Liver (tissue), 9 donors: ENCODE data around the gene SLC8A3. TPM values are rescaled to one million over a fixed set of nuclear protein-coding genes. Genes with fewer than 3 reads are reported as not detected.
"Not testable (repeated sequence)": the region's sequence is repeated elsewhere in the genome, so short reads cannot be mapped to it uniquely, and the experiment has no call there.

Experiments
- DNase-seq: peaks from one replicate; pipeline ENCODE4 v3.0.0-alpha.2; 2017; ENCODE audit warnings: low spot score
- H3K27ac ChIP-seq, 2 donors: one replicate each; pipeline ENCODE4 v1.7.0; 2013; ENCODE audit warnings: inconsistent platforms in 2 of 2, low read length in 2 of 2, control low read depth in 1 of 2, low read depth in 1 of 2, mild to moderate bottlenecking in 1 of 2
- H3K27me3 ChIP-seq, 4 donors: one replicate each; pipeline versions ENCODE4 v1.6.1 to v1.7.0; 2013; ENCODE audit warnings: low read length in 3 of 4, inconsistent platforms in 1 of 4, mild to moderate bottlenecking in 1 of 4, moderate library complexity in 1 of 4; ENCODE audit not compliant: control insufficient read depth in 4 of 4, insufficient read depth in 4 of 4
- H3K36me3 ChIP-seq, 4 donors: one replicate each; pipeline versions ENCODE4 v1.6.1 to v1.7.0; 2013; ENCODE audit warnings: low read length in 3 of 4, mild to moderate bottlenecking in 3 of 4, low read depth in 1 of 4, moderate library complexity in 1 of 4; ENCODE audit not compliant: control insufficient read depth in 4 of 4, insufficient read depth in 3 of 4
- H3K4me1 ChIP-seq, 4 donors: one replicate each; pipeline versions ENCODE4 v1.6.1 to v1.7.0; 2013; ENCODE audit warnings: low read length in 3 of 4, mild to moderate bottlenecking in 3 of 4, moderate library complexity in 1 of 4; ENCODE audit not compliant: control insufficient read depth in 4 of 4, insufficient read depth in 4 of 4
- H3K4me3 ChIP-seq, 3 donors: one replicate each; pipeline versions ENCODE4 v1.6.1 to v1.7.0; 2013; ENCODE audit warnings: low read length in 3 of 3, control low read depth in 1 of 3, low read depth in 1 of 3, mild to moderate bottlenecking in 1 of 3
- H3K9ac ChIP-seq, 2 donors: one replicate each; pipeline ENCODE4 v1.7.0; 2013; ENCODE audit warnings: low read length in 2 of 2, mild to moderate bottlenecking in 2 of 2, moderate library complexity in 2 of 2, control low read depth in 1 of 2, low read depth in 1 of 2
- H3K9me3 ChIP-seq, 4 donors: one replicate each; pipeline versions ENCODE4 v1.6.1 to v1.7.0; 2013; ENCODE audit warnings: low read length in 3 of 4; ENCODE audit not compliant: control insufficient read depth in 4 of 4
- EGR1 ChIP-seq, 2 donors: IDR thresholded peaks; 2 replicates each; pipeline ENCODE4 v1.6.1; 2016 to 2018; ENCODE audit warnings: antibody characterized with exemption in 2 of 2, low read depth in 2 of 2
- FOXA1 ChIP-seq: IDR thresholded peaks from 2 replicates; pipeline ENCODE4 v1.6.1; 2016; ENCODE audit warnings: antibody characterized with exemption
- FOXA2 ChIP-seq: IDR thresholded peaks from 2 replicates; pipeline ENCODE4 v1.6.1; 2016; ENCODE audit warnings: antibody characterized with exemption
- GABPA ChIP-seq, 2 donors: IDR thresholded peaks in 1 of 2; conservative IDR thresholded peaks in 1 of 2; 2 replicates each; pipeline ENCODE4 v1.6.1; 2016; ENCODE audit warnings: antibody characterized with exemption in 2 of 2, mild to moderate bottlenecking in 1 of 2, moderate library complexity in 1 of 2
- HNF4A ChIP-seq, 2 donors: conservative IDR thresholded peaks; 2 replicates each; pipeline ENCODE4 v1.6.1; 2016; ENCODE audit warnings: antibody characterized with exemption in 2 of 2, mild to moderate bottlenecking in 2 of 2
- HNF4G ChIP-seq: IDR thresholded peaks from 2 replicates; pipeline ENCODE4 v1.6.1; 2016; ENCODE audit warnings: antibody characterized with exemption
- JUND ChIP-seq, 2 donors: IDR thresholded peaks; 2 replicates each; pipeline ENCODE4 v1.6.1; 2016; ENCODE audit warnings: antibody characterized with exemption in 2 of 2
- NR2F2 ChIP-seq: IDR thresholded peaks from 2 replicates; pipeline ENCODE4 v1.6.1; 2016; ENCODE audit warnings: antibody characterized with exemption
- RAD21 ChIP-seq, 2 donors: IDR thresholded peaks; 2 replicates each; pipeline ENCODE4 v1.6.1; 2016; ENCODE audit warnings: antibody characterized with exemption in 2 of 2, mild to moderate bottlenecking in 2 of 2
- SP1 ChIP-seq: IDR thresholded peaks from 2 replicates; pipeline ENCODE4 v1.6.1; 2018; ENCODE audit warnings: antibody characterized with exemption, mild to moderate bottlenecking
- TAF1 ChIP-seq: conservative IDR thresholded peaks from 2 replicates; pipeline ENCODE4 v1.6.1; 2016; ENCODE audit warnings: antibody characterized with exemption, mild to moderate bottlenecking
- YY1 ChIP-seq: IDR thresholded peaks from 2 replicates; pipeline ENCODE4 v1.6.1; 2016; ENCODE audit warnings: antibody characterized with exemption, mild to moderate bottlenecking
- WGBS: extraction: QIAGEN DNeasy Blood & Tissue Kit; methylation state at CpG from one replicate; pipeline ENCODE4 v1.1.7; 2013; 5-methylcytosine and 5-hydroxymethylcytosine counted together
- polyA plus RNA-seq, 2 donors: library from polyadenylated mRNA; stranded (reverse) in 1 of 2; unstranded in 1 of 2; fragments of 200-250 nt in 1 of 2; fragments of >200 nt in 1 of 2; fragmentation: Nextera tagmentation in 1 of 2; extraction: Ambion mirVana in 1 of 2; gene quantifications; one replicate each; pipeline versions ENCODE4 v1.2.1 to v1.2.3, GENCODE V29; 2013 to 2015
- total RNA-seq, 2 donors: library from RNA; depleted of rRNA; stranded (reverse); fragments of >200 nt; gene quantifications; one replicate each; pipeline ENCODE4 v1.2.3, GENCODE V29; 2014
- TF ChIP-seq, protein P1 (sequence below): IDR thresholded peaks from 2 replicates; pipeline ENCODE4 v1.6.1; 2016; ENCODE audit warnings: antibody characterized with exemption
- TF ChIP-seq, protein P2 (sequence below): IDR thresholded peaks from 2 replicates; pipeline ENCODE4 v1.6.1; 2016; ENCODE audit warnings: antibody characterized with exemption
- TF ChIP-seq, protein P3 (sequence below): IDR thresholded peaks from 2 replicates; pipeline ENCODE4 v1.6.1; 2016; ENCODE audit warnings: antibody characterized with exemption
- TF ChIP-seq, protein P4 (sequence below): IDR thresholded peaks from 2 replicates; pipeline ENCODE4 v1.6.1; 2016; ENCODE audit warnings: antibody characterized with exemption, mild to moderate bottlenecking
- donor health status: healthy.
- donor health status: healthy.
- donor health status: healthy.
- donor health status: healthy.
- donor health status: healthy.

Gene SLC8A3
- total and polyA plus RNA-seq, 4 donors: 0.05 to 0.56 (median 0.10) TPM; not detected in 1

DNA sequence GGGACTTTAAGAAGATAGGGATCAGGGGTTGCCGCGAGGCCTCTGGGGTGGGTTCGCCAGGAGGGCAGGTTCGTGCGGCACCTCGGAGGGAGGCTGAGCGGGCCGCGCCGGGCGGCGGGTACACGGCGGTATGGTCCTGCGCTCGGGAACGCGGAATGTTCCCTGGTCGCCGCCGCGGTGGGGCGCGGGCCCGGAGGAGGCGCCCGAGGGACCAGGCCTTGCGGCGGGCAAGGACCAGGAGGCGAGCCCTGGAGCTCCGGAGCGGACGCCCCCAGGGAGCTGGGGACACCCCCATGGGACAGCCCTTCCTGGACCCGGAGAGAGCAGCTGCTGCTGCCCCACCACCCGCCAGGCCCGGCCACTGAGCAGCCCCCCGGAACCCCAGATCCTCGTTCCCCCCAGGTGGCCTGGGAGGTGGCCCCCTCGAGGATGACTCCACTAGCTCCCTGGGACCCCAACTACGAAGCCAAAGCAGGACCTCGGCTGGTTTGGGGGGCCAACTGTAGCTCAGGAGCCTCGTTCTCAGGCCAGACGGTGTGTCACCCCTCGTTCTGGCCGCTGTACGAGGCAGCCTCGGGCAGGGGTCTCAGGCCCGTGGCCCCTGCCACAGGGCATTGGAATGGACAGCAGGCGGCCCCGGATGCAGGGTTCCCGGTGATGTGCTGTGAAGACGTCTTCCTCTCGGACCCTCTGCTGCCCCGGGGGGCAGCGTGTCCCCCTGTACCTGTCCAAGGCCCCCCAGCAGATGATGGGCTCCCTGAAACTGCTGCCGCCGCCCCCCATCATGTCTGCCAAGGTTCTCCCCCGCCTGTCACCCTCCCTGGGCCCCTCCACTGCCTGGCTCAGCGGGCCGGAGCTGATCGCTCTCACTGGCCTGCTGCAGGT lies 45.6 kb upstream of the SLC8A3 start:
- WGBS: 87% methylated on average over 61 of the region's 61 CpGs
- no peak for DNase-seq
- TF ChIP-seq FOXA1 (no peak), HNF4G (no peak), TAF1 (no peak), HNF4A (conservative IDR thresholded peaks at IDR 0.05) (no peak), RAD21 (IDR thresholded peaks at IDR 0.05) (no peak), NR2F2 (no peak), GABPA (IDR thresholded peaks at IDR 0.05 in 1 of 2, conservative IDR thresholded peaks at IDR 0.05 in 1 of 2) (no peak), EGR1 (IDR thresholded peaks at IDR 0.05; ENCODE audit: low read depth in 2 of 2) (no peak), SP1 (no peak), YY1 (no peak), JUND (IDR thresholded peaks at IDR 0.05) (no peak), FOXA2 (no peak)
- TF ChIP-seq, protein P1, sequence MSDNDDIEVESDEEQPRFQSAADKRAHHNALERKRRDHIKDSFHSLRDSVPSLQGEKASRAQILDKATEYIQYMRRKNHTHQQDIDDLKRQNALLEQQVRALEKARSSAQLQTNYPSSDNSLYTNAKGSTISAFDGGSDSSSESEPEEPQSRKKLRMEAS: no peak
- TF ChIP-seq, protein P2, sequence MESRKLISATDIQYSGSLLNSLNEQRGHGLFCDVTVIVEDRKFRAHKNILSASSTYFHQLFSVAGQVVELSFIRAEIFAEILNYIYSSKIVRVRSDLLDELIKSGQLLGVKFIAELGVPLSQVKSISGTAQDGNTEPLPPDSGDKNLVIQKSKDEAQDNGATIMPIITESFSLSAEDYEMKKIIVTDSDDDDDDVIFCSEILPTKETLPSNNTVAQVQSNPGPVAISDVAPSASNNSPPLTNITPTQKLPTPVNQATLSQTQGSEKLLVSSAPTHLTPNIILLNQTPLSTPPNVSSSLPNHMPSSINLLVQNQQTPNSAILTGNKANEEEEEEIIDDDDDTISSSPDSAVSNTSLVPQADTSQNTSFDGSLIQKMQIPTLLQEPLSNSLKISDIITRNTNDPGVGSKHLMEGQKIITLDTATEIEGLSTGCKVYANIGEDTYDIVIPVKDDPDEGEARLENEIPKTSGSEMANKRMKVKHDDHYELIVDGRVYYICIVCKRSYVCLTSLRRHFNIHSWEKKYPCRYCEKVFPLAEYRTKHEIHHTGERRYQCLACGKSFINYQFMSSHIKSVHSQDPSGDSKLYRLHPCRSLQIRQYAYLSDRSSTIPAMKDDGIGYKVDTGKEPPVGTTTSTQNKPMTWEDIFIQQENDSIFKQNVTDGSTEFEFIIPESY: no peak
- TF ChIP-seq, protein P3, sequence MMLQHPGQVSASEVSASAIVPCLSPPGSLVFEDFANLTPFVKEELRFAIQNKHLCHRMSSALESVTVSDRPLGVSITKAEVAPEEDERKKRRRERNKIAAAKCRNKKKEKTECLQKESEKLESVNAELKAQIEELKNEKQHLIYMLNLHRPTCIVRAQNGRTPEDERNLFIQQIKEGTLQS: no peak
- TF ChIP-seq, protein P4, sequence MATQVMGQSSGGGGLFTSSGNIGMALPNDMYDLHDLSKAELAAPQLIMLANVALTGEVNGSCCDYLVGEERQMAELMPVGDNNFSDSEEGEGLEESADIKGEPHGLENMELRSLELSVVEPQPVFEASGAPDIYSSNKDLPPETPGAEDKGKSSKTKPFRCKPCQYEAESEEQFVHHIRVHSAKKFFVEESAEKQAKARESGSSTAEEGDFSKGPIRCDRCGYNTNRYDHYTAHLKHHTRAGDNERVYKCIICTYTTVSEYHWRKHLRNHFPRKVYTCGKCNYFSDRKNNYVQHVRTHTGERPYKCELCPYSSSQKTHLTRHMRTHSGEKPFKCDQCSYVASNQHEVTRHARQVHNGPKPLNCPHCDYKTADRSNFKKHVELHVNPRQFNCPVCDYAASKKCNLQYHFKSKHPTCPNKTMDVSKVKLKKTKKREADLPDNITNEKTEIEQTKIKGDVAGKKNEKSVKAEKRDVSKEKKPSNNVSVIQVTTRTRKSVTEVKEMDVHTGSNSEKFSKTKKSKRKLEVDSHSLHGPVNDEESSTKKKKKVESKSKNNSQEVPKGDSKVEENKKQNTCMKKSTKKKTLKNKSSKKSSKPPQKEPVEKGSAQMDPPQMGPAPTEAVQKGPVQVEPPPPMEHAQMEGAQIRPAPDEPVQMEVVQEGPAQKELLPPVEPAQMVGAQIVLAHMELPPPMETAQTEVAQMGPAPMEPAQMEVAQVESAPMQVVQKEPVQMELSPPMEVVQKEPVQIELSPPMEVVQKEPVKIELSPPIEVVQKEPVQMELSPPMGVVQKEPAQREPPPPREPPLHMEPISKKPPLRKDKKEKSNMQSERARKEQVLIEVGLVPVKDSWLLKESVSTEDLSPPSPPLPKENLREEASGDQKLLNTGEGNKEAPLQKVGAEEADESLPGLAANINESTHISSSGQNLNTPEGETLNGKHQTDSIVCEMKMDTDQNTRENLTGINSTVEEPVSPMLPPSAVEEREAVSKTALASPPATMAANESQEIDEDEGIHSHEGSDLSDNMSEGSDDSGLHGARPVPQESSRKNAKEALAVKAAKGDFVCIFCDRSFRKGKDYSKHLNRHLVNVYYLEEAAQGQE: no peak
- Histone ChIP-seq H3K27ac (no peak overlapping the region), H3K36me3 (no peaks in the 10 kb centered on the region), H3K4me1 (no peaks in the 10 kb centered on the region), H3K9ac (no peak overlapping the region), H3K9me3 (peaks cover 0 to 2% (median 0%) of the 10 kb centered on the region in 4 donors), H3K27me3 (peaks cover 0 to 4% (median 0%) of the 10 kb centered on the region in 4 donors), H3K4me3 (no peak overlapping the region)

DNA sequence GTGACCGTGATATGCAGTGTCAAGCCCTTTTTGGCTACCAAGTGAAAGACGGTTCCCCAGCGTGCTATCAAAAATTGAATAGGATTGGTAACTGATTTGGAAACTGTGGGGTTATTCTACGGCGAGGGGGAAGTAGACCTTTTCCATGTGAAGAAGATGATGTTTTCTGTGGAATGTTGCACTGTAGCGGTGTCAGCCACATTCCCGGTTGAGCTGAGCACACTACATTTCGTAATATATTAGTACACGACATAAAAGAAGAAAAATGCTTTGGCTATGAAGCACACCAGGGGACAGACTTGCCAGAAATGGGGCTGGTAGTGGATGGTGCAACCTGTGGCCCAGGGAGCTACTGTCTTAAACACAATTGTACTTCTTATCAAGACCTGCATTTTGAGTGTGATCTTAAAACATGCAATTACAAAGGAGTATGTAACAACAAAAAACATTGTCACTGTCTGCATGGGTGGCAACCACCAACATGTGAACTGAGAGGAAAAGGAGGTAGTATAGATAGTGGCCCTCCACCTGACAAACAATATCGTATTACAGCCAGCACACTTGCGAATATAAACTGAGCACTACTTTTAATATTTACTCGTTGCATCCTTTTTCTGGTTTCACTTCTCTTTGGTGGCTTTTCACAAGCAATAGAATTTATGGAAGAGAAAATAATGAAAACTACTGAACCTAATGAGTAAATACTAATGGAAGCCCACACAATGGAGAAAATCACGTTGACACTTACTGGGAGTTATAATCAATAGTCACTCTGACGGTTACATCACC lies 43.2 kb upstream of the SLC8A3 start:
- not testable (repeated sequence) for H3K27me3 ChIP-seq, H3K4me1 ChIP-seq, H3K9ac ChIP-seq, H3K36me3 ChIP-seq, H3K4me3 ChIP-seq, DNase-seq, H3K9me3 ChIP-seq, H3K27ac ChIP-seq
- WGBS: 80% methylated on average over 14 of the region's 14 CpGs

DNA sequence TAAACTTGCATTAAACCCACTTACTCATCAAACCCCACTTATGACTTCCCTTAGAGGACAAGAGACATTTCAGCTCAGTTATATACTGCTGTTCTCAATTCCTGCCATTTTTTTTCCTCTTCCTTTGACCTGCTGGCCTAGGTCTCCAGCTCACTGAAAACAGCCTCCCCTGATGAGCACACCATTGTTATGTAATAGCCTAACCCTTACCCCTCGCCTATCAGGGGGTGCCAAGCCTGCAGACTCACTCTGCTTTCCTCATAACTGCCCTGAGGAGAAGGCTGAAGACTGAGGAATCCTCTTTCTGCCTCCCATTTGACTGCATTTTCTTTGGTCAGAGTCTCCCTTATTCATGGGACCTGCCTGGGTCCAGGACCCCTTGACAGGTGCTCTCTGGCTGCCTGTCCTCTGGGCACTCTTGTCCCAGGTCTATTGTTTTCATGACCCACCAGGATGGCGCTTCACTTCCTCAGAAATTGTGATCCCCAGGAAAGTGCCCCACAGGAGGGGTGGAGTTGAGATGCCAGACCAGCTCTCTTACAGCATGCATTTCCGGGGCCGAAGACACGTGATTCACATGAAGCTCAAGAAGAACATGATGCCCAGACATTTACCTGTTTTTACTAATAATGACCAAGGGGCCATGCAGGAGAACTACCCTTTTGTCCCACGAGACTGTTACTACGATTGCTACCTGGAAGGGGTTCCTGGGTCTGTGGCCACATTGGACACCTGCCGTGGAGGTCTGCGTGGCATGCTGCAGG lies 41.3 kb upstream of the SLC8A3 start:
- not testable (repeated sequence) for H3K27ac ChIP-seq, DNase-seq
- WGBS: 83% methylated on average over 9 of the region's 9 CpGs

More for the DNA sequence above, 41.3 kb upstream of the SLC8A3 start:
- H3K4me3 ChIP-seq, H3K9ac ChIP-seq, H3K9me3 ChIP-seq, H3K27me3 ChIP-seq, H3K36me3 ChIP-seq, H3K4me1 ChIP-seq: not testable (repeated sequence)
